ENCODE data around the gene TBCEL.

Gene TBCEL

DNA sequence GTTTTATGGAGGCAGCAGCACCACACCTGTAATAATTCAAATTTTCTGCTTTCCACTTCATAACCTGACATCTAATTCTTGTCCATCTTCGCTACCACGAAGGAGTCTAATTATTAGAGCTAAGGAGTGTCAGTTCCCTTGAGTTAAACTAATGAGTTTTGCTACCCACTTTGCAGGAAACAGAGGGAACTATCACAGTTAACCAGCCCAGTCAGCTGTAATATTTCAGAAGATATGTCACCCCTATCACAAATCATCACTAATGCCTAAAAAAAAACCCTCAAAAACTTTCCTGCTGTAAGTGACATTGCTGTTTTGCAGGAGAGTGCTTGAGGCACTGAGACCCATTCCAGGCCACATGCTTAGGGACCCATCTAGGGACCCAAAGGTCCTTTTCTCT, 85.6 kb downstream of the TBCEL start:
- no peak overlapping the region for H3K27ac ChIP-seq (ENCODE audit: low read length)
- no peaks in the 10 kb centered on the region for H3K79me2 ChIP-seq (ENCODE audit: low read length)
- no peaks in the 10 kb centered on the region for H3K4me1 ChIP-seq (ENCODE audit: low read length)
- no peaks in the 10 kb centered on the region for H4K20me1 ChIP-seq (ENCODE audit: insufficient read depth, low read length)
- H3F3A ChIP-seq (ENCODE audit: insufficient read depth, low read length), result no peaks in the 10 kb centered on the region
- H3K4me2 ChIP-seq (ENCODE audit: low read depth, low read length), result no peak overlapping the region
- H3K9ac ChIP-seq (ENCODE audit: low read length), result no peak overlapping the region
- no peaks in the 10 kb centered on the region for H3K9me3 ChIP-seq (replicated peaks; ENCODE audit: insufficient read depth, low read length)
- H2AFZ ChIP-seq (ENCODE audit: low read length), result no peak overlapping the region
- no peak for DNase-seq
- H3K4me3 ChIP-seq (ENCODE audit: low read length), result no peak overlapping the region
- H3K9me2 ChIP-seq (replicated peaks; ENCODE audit: insufficient read depth, low read length), result no peaks in the 10 kb centered on the region
- TF ChIP-seq EZH2 (optimal IDR thresholded peaks at IDR 0.05; ENCODE audit: low read depth, low read length) (no peak), EZH2phosphoT487 (IDR thresholded peaks at IDR 0.05; ENCODE audit: low read length) (no peak)
- TF ChIP-seq, protein P1, sequence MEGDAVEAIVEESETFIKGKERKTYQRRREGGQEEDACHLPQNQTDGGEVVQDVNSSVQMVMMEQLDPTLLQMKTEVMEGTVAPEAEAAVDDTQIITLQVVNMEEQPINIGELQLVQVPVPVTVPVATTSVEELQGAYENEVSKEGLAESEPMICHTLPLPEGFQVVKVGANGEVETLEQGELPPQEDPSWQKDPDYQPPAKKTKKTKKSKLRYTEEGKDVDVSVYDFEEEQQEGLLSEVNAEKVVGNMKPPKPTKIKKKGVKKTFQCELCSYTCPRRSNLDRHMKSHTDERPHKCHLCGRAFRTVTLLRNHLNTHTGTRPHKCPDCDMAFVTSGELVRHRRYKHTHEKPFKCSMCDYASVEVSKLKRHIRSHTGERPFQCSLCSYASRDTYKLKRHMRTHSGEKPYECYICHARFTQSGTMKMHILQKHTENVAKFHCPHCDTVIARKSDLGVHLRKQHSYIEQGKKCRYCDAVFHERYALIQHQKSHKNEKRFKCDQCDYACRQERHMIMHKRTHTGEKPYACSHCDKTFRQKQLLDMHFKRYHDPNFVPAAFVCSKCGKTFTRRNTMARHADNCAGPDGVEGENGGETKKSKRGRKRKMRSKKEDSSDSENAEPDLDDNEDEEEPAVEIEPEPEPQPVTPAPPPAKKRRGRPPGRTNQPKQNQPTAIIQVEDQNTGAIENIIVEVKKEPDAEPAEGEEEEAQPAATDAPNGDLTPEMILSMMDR (IDR thresholded peaks at IDR 0.05; ENCODE audit: low read length), result no peak
- no peaks in the 10 kb centered on the region for H3K27me3 ChIP-seq (replicated peaks; ENCODE audit: insufficient read depth, low read length)
- no peaks in the 10 kb centered on the region for H3K36me3 ChIP-seq (replicated peaks; ENCODE audit: insufficient read depth, low read length)

DNA sequence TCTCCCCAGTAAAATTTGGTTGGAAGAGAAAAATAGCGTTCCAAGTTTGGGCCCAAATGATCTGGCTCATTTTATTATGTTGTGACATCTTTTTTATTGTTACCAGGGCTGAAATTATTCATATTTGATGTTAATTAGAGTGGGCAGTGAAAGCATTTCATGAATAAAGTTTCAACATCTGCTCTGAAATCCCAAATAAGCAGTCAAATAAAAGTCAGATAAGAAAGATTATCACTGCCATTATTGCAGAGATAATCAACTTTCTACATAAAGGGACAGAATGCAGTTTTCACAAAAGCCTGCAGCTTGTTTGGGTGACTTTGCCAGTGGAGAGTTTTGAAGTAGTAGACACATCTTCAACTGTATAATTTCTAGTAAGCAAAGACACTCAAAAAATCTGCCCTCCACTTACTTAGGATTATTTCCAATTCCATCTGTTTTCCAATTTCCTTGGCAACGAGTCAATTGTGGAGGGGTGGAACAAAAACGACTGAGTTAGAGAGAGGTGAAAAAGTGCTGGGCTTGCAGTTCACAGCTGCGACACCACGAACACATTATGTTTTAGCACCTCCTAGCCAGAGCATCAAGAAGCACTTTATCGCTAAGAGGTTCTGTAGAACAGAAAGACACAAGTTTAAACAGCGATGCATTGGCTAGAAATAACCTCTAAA, 86.1 kb downstream of the TBCEL start:
- H3K27me3 ChIP-seq (replicated peaks; ENCODE audit: insufficient read depth, low read length), result no peaks in the 10 kb centered on the region
- no peak overlapping the region for H3K27ac ChIP-seq (ENCODE audit: low read length)
- DNase-seq, result no peak
- TF ChIP-seq EZH2 (optimal IDR thresholded peaks at IDR 0.05; ENCODE audit: low read depth, low read length), result no peak
- TF ChIP-seq EZH2phosphoT487 (IDR thresholded peaks at IDR 0.05; ENCODE audit: low read length), result no peak
- TF ChIP-seq, protein P1 (IDR thresholded peaks at IDR 0.05; ENCODE audit: low read length), result no peak
- H3K79me2 ChIP-seq (ENCODE audit: low read length), result no peaks in the 10 kb centered on the region
- H3K4me2 ChIP-seq (ENCODE audit: low read depth, low read length), result no peak overlapping the region
- H3K9ac ChIP-seq (ENCODE audit: low read length), result no peak overlapping the region
- no peaks in the 10 kb centered on the region for H3F3A ChIP-seq (ENCODE audit: insufficient read depth, low read length)
- no peaks in the 10 kb centered on the region for H3K9me2 ChIP-seq (replicated peaks; ENCODE audit: insufficient read depth, low read length)
- no peak overlapping the region for H3K4me3 ChIP-seq (ENCODE audit: low read length)
- H2AFZ ChIP-seq (ENCODE audit: low read length), result no peak overlapping the region
- H4K20me1 ChIP-seq (ENCODE audit: insufficient read depth, low read length), result no peaks in the 10 kb centered on the region
- H3K36me3 ChIP-seq (replicated peaks; ENCODE audit: insufficient read depth, low read length), result no peaks in the 10 kb centered on the region
- no peaks in the 10 kb centered on the region for H3K9me3 ChIP-seq (replicated peaks; ENCODE audit: insufficient read depth, low read length)
- no peaks in the 10 kb centered on the region for H3K4me1 ChIP-seq (ENCODE audit: low read length)

DNA sequence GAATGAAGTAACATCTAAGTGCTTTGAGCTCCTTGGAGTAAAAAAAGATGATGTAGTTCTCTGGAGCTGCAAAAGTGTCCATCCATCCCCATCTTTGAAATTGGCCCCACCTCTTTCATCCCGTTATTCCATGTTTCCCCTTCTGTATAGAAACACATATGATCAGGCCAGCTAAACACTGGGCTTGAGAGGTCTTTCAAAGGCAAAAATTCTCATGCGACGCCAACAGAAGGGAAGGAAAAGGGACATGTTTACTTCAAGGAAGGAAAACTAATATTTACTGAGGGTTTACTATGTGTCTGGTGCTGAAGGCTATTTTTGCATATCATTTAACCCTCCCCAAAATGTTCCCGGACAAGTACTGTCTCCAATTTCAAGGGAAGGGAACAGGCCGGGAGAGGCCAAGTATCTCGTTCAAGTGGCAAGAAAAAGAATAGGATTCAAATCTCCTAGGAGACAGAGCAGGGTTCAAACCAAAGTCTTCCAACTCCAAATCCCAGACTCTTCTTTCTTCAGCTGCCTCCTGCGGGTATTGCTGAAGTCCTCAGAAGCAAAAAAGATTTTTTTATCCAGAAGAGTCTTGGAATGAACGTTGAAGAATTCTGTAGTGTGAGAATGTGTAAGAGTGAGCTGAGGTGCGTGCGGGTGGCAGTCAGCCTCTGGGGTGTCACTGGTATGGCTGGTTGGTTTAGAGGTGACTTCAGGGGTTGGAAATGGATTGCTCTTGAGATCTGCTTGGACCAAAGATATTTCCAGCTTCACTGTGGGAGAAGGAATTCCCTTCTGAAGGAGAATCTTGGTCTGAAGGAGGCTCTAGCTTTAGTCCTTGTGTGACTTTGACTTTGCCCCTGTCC, 87.2 kb downstream of the TBCEL start:
- H3K9me2 ChIP-seq (replicated peaks; ENCODE audit: insufficient read depth, low read length), result no peaks in the 10 kb centered on the region
- no peak for DNase-seq
- H3K27ac ChIP-seq (ENCODE audit: low read length), result no peak overlapping the region
- H3K9ac ChIP-seq (ENCODE audit: low read length), result no peak overlapping the region
- no peak overlapping the region for H3K4me2 ChIP-seq (ENCODE audit: low read depth, low read length)
- H3F3A ChIP-seq (ENCODE audit: insufficient read depth, low read length), result no peaks in the 10 kb centered on the region
- H3K4me1 ChIP-seq (ENCODE audit: low read length), result no peaks in the 10 kb centered on the region
- no peaks in the 10 kb centered on the region for H3K27me3 ChIP-seq (replicated peaks; ENCODE audit: insufficient read depth, low read length)
- no peaks in the 10 kb centered on the region for H3K36me3 ChIP-seq (replicated peaks; ENCODE audit: insufficient read depth, low read length)
- no peak overlapping the region for H3K4me3 ChIP-seq (ENCODE audit: low read length)
- no peak overlapping the region for H2AFZ ChIP-seq (ENCODE audit: low read length)
- TF ChIP-seq EZH2phosphoT487 (IDR thresholded peaks at IDR 0.05; ENCODE audit: low read length) (no peak), EZH2 (optimal IDR thresholded peaks at IDR 0.05; ENCODE audit: low read depth, low read length) (no peak)
- TF ChIP-seq, protein P1 (IDR thresholded peaks at IDR 0.05; ENCODE audit: low read length), result no peak
- no peaks in the 10 kb centered on the region for H3K79me2 ChIP-seq (ENCODE audit: low read length)
- H3K9me3 ChIP-seq (replicated peaks; ENCODE audit: insufficient read depth, low read length), result no peaks in the 10 kb centered on the region
- no peaks in the 10 kb centered on the region for H4K20me1 ChIP-seq (ENCODE audit: insufficient read depth, low read length)
